Mucosa of gallbladder (tissue), 1 donor: ENCODE data around the gene MAGI1. TPM values are rescaled to one million over a fixed set of nuclear protein-coding genes. Genes with fewer than 3 reads are reported as not detected.

Experiments used
- DNase-seq: peaks from one replicate; pipeline ENCODE4 v3.0.0-alpha.2; 2020; ENCODE audit warnings: low spot score
- total RNA-seq: library from RNA; stranded (reverse); gene quantifications from one replicate; pipeline ENCODE4 v1.2.1, GENCODE V29; 2021
- donor health status: DM: no; HTN: no; CAD: no.

MAGI1 gene
- total RNA-seq, 1 donor from 2014 or later, result 87.4 TPM

DNA sequence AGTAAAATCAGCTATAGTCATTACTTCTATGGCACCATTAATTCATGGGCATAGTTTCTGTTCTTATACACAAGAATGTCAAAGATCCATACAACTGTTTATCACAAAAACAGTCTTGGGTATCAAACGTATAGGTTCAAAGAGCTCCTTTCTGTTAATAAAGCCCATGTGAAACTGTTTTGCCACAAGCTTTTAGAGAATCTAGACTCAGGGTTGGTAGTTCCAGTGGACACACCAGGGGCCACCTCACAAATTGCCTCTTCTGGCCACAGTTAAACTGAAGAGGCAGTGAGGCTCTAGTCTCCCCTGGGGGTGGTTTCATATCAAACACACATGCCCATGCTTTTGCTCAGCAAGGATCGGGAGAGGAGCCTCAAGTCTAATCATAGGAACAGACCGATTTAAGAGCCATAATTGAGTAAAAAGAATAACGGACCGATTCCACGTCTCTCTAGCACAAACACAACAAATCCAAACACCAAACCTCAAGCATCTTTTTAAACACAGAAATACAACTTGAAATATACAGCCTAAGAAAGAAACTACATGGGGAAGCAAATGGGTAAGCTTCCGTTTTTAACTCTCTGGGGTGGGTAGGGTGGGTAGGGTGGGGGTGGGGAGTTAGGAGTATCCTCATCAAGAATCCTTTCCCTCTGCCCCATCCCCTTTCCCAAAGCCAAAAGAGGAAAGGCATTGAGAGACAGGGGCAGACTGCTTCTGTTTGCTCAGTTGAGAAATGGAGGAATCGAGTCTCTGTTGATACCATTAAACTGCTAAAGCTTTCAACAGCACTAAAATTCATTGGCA lies 443.3 kb downstream of the MAGI1 start:
- DNase-seq, result no peak

GRCh38 chr3:65593780-65594752 lies 444.7 kb downstream of the MAGI1 start:
- no peak for DNase-seq

- DNase-seq, result no peak
Measured at GRCh38 chr3:65591313-65591712, 447.4 kb downstream of the MAGI1 start.

GRCh38 chr3:65588884-65589283 lies 449.8 kb downstream of the MAGI1 start:
- no peak for DNase-seq

GRCh38 chr3:65587650-65588439 lies 450.9 kb downstream of the MAGI1 start:
- no peak for DNase-seq

GRCh38 chr3:65584913-65585312 lies 453.8 kb downstream of the MAGI1 start:
- no peak for DNase-seq

DNA sequence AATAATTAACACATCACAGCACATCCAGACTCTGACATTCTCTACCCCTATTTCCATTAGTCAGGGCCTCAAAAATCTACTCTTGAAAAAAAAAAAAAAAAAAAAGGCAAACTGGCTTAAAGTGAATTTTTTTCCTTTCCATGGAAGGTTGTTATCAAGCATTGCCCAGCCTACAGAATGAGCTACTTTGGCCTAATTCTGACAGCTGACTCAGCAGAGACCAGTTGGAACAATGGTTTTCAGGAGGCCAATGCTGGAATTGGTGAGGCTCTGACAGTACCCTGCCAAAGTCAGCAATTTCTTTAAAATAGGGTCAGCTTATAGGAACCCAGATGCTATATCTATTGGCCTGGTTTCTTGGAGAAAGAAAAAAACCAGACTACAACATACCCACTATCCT lies 454.7 kb downstream of the MAGI1 start:
- no peak for DNase-seq

- DNase-seq, result no peak
Measured at GRCh38 chr3:65583188-65583587, 455.5 kb downstream of the MAGI1 start.

GRCh38 chr3:65582012-65582717 lies 456.6 kb downstream of the MAGI1 start:
- no peak for DNase-seq

- no peak for DNase-seq
Measured at GRCh38 chr3:65581313-65581712, 457.4 kb downstream of the MAGI1 start.

- no peak for DNase-seq
Measured at GRCh38 chr3:65578861-65579260, 459.9 kb downstream of the MAGI1 start.

- DNase-seq, result no peak
Measured at GRCh38 chr3:65577843-65578430, 460.8 kb downstream of the MAGI1 start.

- no peak for DNase-seq
Measured at GRCh38 chr3:65576966-65577365, 461.8 kb downstream of the MAGI1 start.

DNA sequence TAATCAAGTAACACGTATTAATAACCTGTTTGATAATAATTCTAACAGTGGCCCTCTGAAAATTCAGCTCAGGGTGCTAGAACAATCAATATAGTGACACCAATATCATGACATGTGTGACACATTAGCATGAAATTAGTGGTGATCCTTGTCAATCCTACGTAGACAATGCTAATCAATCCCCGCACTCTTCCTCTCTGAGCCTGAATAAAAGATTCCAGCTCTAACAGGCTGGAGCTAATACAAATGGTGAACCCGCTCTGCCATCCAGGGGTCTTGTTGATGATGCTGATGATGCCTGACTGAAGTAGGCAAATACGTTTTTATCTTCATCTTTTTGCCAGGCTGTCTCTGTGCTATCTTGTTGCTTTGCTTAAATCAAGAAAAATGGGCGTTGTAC lies 462.5 kb downstream of the MAGI1 start:
- DNase-seq, result no peak

DNA sequence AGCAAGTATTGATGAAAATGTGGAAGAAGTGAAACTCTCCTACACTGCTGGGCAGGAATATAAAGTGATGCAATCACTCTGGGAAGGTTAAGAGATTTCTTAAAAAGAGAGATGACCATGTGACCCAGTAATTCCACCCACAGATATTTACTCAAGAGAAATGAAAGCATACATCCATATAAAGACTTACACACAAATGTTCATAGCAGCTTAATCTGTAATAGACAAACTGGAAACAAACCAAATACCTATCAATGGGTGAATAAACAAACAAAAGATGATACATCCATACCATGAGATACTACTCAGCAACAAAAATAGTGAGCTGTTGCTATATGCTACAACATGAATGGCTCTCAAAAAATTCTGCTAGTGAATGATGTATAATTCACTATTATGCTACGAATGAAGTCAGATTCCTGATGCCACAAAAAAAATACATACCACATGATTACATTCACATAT lies 463.3 kb downstream of the MAGI1 start:
- DNase-seq, result no peak

- no peak for DNase-seq
Measured at GRCh38 chr3:65573548-65574116, 465.1 kb downstream of the MAGI1 start.

GRCh38 chr3:65572175-65572777 lies 466.4 kb downstream of the MAGI1 start:
- no peak for DNase-seq

DNA sequence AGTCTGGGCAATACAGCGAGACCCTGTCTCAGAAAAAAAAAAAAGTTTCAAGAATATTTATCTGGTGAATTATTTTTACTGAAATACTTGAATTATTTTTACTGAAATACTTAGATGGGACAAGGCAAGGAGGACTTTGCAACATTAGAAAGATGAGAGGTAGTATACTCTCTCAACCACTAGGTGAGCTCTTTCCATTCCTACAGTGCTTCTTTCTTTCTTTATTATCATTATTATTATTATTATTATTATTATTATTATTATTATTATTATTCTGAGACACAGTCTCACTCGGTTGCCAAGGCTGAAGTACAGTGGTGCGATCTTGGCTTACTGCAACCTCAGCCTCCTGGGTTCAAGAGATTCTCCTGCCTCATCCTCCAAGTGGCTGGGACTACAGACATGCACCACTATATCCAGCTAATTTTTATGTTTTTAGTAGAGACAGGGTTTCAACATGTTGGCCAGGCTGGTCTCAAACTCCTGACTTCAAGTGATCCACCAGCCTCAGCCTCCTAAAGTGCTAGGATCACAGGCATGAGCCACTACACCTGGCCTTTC lies 468.8 kb downstream of the MAGI1 start:
- DNase-seq, result no peak

GRCh38 chr3:65569129-65569528 lies 469.6 kb downstream of the MAGI1 start:
- DNase-seq, result no peak

- DNase-seq, result no peak
Measured at GRCh38 chr3:65568497-65568896, 470.2 kb downstream of the MAGI1 start.
